Hippocampal formation (tissue), 2 donors: ENCODE results near the gene LCE5A.
"Not testable (repeated sequence)": the region's sequence is repeated elsewhere in the genome, so short reads cannot be mapped to it uniquely, and the experiment has no call there.

ENCODE experiments used
- DNase-seq, 2 donors: peaks; one replicate each; lab custom pipeline; 2025; lab: John Stamatoyannopoulos, UW

Gene LCE5A

GRCh38 chr1:152516082-152516481 is 5.5 kb downstream of the LCE5A start:
- no peak for DNase-seq

GRCh38 chr1:152517237-152517811 is 6.7 kb downstream of the LCE5A start:
- DNase-seq: no peak

- no peak for DNase-seq
Observed at GRCh38 chr1:152519851-152520250, 9.2 kb downstream of the LCE5A start.

- no peak for DNase-seq
Observed at GRCh38 chr1:152520561-152521090, 10.0 kb downstream of the LCE5A start.

GRCh38 chr1:152525080-152525641 is 14.6 kb downstream of the LCE5A start:
- DNase-seq: no peak

- no peak for DNase-seq
Observed at GRCh38 chr1:152533327-152533938, 22.8 kb downstream of the LCE5A start.

- no peak for DNase-seq
Observed at GRCh38 chr1:152535774-152536173, 25.2 kb downstream of the LCE5A start.

- DNase-seq: no peak
Observed at GRCh38 chr1:152537496-152537895, 26.9 kb downstream of the LCE5A start.

- DNase-seq: no peak
Observed at GRCh38 chr1:152539901-152540300, 29.3 kb downstream of the LCE5A start.

- no peak for DNase-seq
Observed at GRCh38 chr1:152543820-152544219, 33.2 kb downstream of the LCE5A start.

- no peak for DNase-seq
Observed at GRCh38 chr1:152546704-152547103, 36.1 kb downstream of the LCE5A start.

- DNase-seq: not testable (repeated sequence)
Observed at GRCh38 chr1:152548358-152548757, 37.8 kb downstream of the LCE5A start.
